SK-N-SH treated with all-trans-retinoic acid at 6 μM for 48 hours (cell line): ENCODE results near the gene PPFIA4.

Experiments used
- RARB ChIP-seq: fragments of 250-450 bp; sonication (Bioruptor Pico); IDR thresholded peaks from 2 replicates; pipeline ENCODE4 v1.8.0; 2021; ENCODE audit warnings: mild to moderate bottlenecking, moderate library complexity
- ZNF8 ChIP-seq: fragments of 450-650 bp; formaldehyde crosslinking; IDR thresholded peaks from 2 replicates; pipeline ENCODE4 v1.5.0; 2020; ENCODE audit warnings: mild to moderate bottlenecking, moderate library complexity

GRCh38 chr1:203045336-203045735 is 19.0 kb downstream of the PPFIA4 start:
- TF ChIP-seq RARB (CRISPR knock-in tag): no peak
- no peak for TF ChIP-seq ZNF8 (CRISPR knock-in tag)
